ENCODE results near the gene TMEM225B.

DNA sequence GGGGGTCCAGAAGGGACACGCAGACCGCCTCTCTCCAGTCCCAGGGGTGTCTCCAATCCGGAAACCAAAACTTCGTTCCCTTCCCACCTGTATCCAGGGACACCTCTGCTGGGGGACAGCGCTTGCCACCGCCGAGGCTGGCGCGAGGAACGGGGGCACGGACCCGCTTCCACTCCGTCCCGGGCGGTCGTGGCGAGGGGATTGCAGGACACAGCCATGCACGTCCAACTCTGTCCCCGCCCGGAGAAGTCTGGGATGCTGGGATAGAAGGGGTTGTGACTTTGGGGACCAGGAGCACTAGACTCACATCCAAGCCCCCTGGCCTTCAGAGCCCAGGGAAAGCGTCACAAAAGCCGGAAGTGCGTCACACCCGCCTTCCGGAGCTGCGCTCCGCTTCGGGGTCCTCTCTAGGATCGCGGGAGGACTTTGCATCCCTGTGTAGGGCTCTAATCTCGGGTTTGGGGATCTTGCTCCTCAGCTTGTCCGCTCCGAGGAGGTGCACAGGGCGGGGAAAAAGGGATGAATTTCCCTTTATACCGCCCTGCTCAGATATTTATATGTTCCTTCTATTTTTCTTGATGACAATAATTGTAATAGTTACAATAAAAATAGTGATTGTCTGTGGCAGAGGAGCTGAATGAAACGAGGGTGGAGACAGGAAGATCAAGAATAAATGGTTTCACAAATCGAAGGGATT lies 46.2 kb upstream of the TMEM225B start, which contains the start of gene FAM200A:
- TF ChIP-seq CTCF (IDR thresholded peaks at IDR 0.05): no peak
- no peak for TF ChIP-seq ZFX (IDR thresholded peaks at IDR 0.05; ENCODE audit: borderline replicate concordance)

Data from 22Rv1 (cell line).